Measurements from ENCODE around the gene PANK1. TPM values are rescaled to one million over a fixed set of nuclear protein-coding genes. Genes with fewer than 3 reads are reported as not detected.
A peak's percentile ranks its signal among the peaks of the same experiment; 100 is the strongest.

PANK1 gene
- total RNA-seq, 1 donor from 2014 or later: 7.8 TPM

DNA sequence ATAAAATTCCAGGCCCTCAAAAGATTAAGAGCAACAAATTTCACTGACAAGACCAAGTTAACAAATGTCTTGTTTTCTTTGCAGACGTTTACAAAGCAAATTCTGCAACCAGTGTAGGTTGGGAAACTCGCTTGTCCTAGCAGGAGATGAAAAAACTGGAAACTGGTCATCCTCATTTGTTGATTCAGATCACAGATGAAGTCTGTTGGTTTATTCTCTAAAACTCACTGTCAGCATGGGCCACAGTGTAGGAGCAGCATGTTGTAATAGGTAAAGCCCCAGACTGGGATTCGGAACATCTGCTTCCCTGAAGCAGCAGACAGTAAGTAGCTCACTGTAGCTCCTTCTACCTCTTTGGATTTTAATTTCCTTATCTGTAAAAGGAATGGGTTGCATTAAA lies 31.5 kb downstream of the PANK1 start:
- H3K4me3 ChIP-seq (ENCODE audit: low read depth, low read length): no peak overlapping the region
- no peak for DNase-seq (ENCODE audit: low read depth)
- TF ChIP-seq, protein P1, sequence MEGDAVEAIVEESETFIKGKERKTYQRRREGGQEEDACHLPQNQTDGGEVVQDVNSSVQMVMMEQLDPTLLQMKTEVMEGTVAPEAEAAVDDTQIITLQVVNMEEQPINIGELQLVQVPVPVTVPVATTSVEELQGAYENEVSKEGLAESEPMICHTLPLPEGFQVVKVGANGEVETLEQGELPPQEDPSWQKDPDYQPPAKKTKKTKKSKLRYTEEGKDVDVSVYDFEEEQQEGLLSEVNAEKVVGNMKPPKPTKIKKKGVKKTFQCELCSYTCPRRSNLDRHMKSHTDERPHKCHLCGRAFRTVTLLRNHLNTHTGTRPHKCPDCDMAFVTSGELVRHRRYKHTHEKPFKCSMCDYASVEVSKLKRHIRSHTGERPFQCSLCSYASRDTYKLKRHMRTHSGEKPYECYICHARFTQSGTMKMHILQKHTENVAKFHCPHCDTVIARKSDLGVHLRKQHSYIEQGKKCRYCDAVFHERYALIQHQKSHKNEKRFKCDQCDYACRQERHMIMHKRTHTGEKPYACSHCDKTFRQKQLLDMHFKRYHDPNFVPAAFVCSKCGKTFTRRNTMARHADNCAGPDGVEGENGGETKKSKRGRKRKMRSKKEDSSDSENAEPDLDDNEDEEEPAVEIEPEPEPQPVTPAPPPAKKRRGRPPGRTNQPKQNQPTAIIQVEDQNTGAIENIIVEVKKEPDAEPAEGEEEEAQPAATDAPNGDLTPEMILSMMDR (conservative IDR thresholded peaks at IDR 0.05; ENCODE audit: low read depth, low read length): no peak

DNA sequence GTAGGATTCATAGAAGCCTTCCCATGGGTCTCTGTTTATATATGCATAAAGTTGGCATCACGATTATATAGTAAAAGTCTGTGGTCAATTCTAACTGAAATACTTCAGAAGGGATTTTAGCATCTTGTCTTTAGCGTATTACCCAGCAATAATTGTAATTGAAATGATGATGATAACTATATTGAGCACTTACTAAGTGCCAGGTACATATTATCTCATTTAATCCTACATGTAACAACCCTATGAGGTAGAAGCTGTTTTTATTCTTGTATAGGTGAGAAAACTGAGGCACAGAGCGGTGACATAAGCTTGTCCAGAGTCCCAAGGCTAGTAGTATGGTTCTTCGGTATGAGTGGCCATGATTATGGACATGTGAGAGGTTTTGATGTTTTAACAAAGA lies 33.8 kb downstream of the PANK1 start:
- no peak overlapping the region for H3K4me3 ChIP-seq (ENCODE audit: low read depth, low read length)
- DNase-seq (ENCODE audit: low read depth): no peak
- TF ChIP-seq, protein P1 (conservative IDR thresholded peaks at IDR 0.05; ENCODE audit: low read depth, low read length): no peak

DNA sequence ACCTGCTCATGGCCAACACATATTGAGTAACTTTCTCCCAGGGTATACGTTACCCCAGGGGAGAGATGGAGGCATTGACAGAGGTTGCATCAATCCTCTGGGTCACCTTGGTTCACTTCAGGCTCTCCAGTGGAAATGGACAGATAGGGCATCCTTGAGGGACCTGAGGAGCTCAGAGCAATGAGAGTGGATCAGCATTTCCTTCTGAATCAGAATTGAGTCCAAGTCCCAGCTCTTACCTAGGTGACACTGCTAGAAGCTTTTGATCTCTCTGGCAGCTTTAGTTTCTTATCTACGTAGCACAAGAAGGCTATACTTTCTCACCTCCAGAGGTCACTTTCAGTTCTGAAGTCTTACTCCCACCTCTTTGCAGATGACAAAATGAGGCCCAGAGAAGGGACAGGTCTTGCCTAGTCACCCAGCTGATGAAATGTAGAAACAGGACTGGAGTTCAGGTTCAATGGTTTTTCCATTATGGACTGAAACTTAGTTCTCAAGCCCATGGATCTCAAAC lies 35.2 kb downstream of the PANK1 start:
- no peak for DNase-seq (ENCODE audit: low read depth)
- TF ChIP-seq, protein P1 (conservative IDR thresholded peaks at IDR 0.05; ENCODE audit: low read depth, low read length): peak; percentile 7
- H3K4me3 ChIP-seq (ENCODE audit: low read depth, low read length): no peak overlapping the region

DNA sequence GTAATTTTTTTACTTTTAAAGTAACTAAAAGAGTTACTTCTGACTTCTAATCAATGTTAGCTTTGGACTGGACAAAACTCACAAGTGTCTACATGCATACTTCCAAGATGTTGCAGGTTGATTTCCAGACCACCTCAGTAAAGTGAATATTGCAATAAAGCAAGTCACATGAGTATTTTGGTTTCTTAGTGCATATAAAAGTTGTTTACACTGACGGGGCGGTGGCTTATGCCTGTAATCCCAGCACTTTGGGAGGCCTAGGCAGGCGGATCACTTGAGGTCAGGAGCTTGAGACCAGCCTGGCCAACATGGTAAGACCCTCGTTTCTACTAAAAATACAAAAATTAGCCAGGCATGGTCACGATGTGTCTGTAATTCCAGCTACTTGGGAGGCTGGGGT lies 40.8 kb downstream of the PANK1 start:
- TF ChIP-seq, protein P1 (conservative IDR thresholded peaks at IDR 0.05; ENCODE audit: low read depth, low read length): no peak
- no peak overlapping the region for H3K4me3 ChIP-seq (ENCODE audit: low read depth, low read length)
- DNase-seq (ENCODE audit: low read depth): no peak

DNA sequence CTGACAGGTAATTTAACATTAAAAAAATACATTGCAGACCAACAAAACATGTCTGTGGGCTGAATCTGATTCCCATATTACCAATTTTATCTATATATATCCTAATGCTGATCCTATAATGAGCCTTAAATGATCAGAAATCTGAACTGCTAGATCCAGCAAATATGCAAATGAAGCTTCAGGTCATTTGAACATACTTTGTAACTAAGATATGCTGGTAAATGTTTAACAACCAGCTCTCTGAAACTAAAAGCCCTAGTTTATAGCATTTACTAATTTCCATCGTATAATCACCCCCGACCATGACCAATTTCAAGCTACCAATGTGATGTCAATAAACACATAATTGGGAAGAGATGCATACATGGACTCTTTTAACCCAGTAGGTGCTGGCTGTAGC lies 42.1 kb downstream of the PANK1 start:
- DNase-seq (ENCODE audit: low read depth): no peak

DNA sequence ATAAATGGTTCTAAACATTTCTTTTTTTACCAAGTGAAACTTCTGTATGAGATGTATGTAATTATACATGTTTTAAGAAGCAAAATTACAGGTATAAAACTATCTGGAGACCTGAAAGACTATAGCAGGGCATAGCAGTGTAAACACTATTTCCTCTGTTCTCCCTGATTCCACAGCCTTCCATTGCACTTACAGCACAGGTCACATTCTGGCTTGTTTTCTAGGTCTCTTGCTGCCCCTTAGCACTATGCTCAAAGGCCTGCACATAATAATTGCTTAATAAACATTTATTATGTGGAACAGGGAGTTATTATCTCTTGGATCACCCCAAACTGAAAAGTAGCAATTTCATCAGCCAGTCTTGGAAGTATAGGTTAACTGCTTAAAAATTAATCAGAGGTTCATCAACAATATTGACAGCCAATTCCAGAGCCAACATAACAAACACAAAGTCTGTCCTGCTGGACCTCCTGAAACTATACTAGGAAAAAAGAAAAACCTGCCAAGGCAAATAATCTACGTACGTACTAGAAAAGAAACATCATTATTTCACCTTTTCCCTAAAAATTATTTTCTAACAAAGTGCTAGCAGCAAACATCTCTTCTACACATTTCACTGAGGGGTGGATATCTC lies 43.2 kb downstream of the PANK1 start:
- DNase-seq (ENCODE audit: low read depth): no peak
- no peak overlapping the region for H3K4me3 ChIP-seq (ENCODE audit: low read depth, low read length)
- TF ChIP-seq, protein P1 (conservative IDR thresholded peaks at IDR 0.05; ENCODE audit: low read depth, low read length): no peak

More for the DNA sequence above, 42.1 kb downstream of the PANK1 start:
- TF ChIP-seq, protein P1 (conservative IDR thresholded peaks at IDR 0.05; ENCODE audit: low read depth, low read length): no peak
- H3K4me3 ChIP-seq (ENCODE audit: low read depth, low read length): no peak overlapping the region

DNA sequence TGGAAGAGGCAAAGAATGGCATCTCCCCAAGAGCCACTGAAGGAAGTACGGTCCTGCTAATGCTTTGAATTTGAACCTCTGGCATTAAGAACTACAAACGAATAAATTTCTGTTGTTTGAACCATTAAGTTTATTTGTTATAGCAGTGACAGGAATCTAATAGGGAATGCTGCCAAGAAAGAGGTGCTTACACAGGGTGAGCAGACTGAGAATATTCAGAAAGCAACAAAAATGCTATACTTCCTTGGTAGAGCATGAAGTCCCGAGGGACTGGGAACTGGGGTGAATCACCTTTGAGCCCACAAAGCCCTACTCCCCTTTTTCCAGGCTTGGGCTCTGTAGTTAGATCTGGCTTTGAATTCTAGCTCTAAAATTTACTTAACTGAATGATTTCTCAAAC lies 45.0 kb downstream of the PANK1 start:
- no peak for DNase-seq (ENCODE audit: low read depth)
- TF ChIP-seq, protein P1 (conservative IDR thresholded peaks at IDR 0.05; ENCODE audit: low read depth, low read length): no peak
- H3K4me3 ChIP-seq (ENCODE audit: low read depth, low read length): no peak overlapping the region
